Aorta (tissue), 5 donors: ENCODE results near the gene ENC1. TPM values are rescaled to one million over a fixed set of nuclear protein-coding genes. Genes with fewer than 3 reads are reported as not detected.

Experiments
- ATAC-seq: fragments of 200-7000 bp; cut with Tn5 transposase; one replicate; pipeline ENCODE4 v1.9.1; 2022; ENCODE audit warnings: moderate library complexity; ENCODE audit not compliant: low FRiP score
- DNase-seq, 2 donors: peaks; one replicate each; pipeline ENCODE4 v3.0.0-alpha.2; 2020
- H3K27ac ChIP-seq, 2 donors: one replicate each; pipeline ENCODE4 v1.5.1; 2013; ENCODE audit warnings: low read length in 2 of 2, mild to moderate bottlenecking in 2 of 2, moderate library complexity in 2 of 2, control low read depth in 1 of 2, inconsistent platforms in 1 of 2, low read depth in 1 of 2
- H3K27me3 ChIP-seq, 2 donors: one replicate each; pipeline ENCODE4 v1.6.1; 2013; ENCODE audit warnings: control low read depth in 1 of 2, low read length in 1 of 2, mild to moderate bottlenecking in 1 of 2, moderate library complexity in 1 of 2; ENCODE audit not compliant: insufficient read depth in 2 of 2, control insufficient read depth in 1 of 2
- H3K36me3 ChIP-seq, 2 donors: one replicate each; pipeline ENCODE4 v1.6.1; 2013; ENCODE audit warnings: control low read depth in 1 of 2, low read length in 1 of 2, mild to moderate bottlenecking in 1 of 2; ENCODE audit not compliant: insufficient read depth in 2 of 2, control insufficient read depth in 1 of 2
- H3K4me1 ChIP-seq, 2 donors: one replicate each; pipeline ENCODE4 v1.6.1; 2013; ENCODE audit warnings: low read length in 2 of 2, control low read depth in 1 of 2, mild to moderate bottlenecking in 1 of 2, moderate library complexity in 1 of 2; ENCODE audit not compliant: insufficient read depth in 2 of 2, control insufficient read depth in 1 of 2
- H3K4me3 ChIP-seq, 2 donors: one replicate each; pipeline ENCODE4 v1.5.1; 2013; ENCODE audit warnings: low read length in 2 of 2, control low read depth in 1 of 2, mild to moderate bottlenecking in 1 of 2
- H3K9me3 ChIP-seq: one replicate; pipeline ENCODE4 v1.6.1; 2013; ENCODE audit warnings: mild to moderate bottlenecking, low read length; ENCODE audit not compliant: control insufficient read depth
- WGBS, 2 donors: extraction: QIAGEN DNeasy Blood & Tissue Kit; methylation state at CpG; one replicate each; pipeline ENCODE4 v1.1.7; 2013; 5-methylcytosine and 5-hydroxymethylcytosine counted together
- intact Hi-C, 2 donors: fragments of 100-400 bp; cut with DNase I; formaldehyde crosslinking; loops; one replicate each; pipeline versions ENCODE4 v1.14.2 to v1.15.0; 2022
- polyA plus RNA-seq, 2 donors: library from polyadenylated mRNA; stranded (reverse); fragments of 200-250 nt; gene quantifications; one replicate each; pipeline ENCODE4 v1.2.3, GENCODE V29; 2013
- total RNA-seq, 2 donors: library from RNA; stranded (reverse); fragmentation: NEBNext Ultra II Directional; extraction: Animal tissue kit (Norgen Biotek cat#: 25700); gene quantifications; one replicate each; pipeline ENCODE4 v1.2.1, GENCODE V29; 2021
- donor health status: healthy with polysubstance abuse.
- donor health status: Bipolar disorder and iron deficiency.
- donor health status: DM: no; HTN: no; CAD: no.
- donor health status: DM: no; HTN: no; CAD: no.
- donor health status: DM: yes; HTN: yes; CAD: no.

Gene ENC1
- total and polyA plus RNA-seq, 4 donors, result 2.1 to 10.6 (median 3.8) TPM

DNA sequence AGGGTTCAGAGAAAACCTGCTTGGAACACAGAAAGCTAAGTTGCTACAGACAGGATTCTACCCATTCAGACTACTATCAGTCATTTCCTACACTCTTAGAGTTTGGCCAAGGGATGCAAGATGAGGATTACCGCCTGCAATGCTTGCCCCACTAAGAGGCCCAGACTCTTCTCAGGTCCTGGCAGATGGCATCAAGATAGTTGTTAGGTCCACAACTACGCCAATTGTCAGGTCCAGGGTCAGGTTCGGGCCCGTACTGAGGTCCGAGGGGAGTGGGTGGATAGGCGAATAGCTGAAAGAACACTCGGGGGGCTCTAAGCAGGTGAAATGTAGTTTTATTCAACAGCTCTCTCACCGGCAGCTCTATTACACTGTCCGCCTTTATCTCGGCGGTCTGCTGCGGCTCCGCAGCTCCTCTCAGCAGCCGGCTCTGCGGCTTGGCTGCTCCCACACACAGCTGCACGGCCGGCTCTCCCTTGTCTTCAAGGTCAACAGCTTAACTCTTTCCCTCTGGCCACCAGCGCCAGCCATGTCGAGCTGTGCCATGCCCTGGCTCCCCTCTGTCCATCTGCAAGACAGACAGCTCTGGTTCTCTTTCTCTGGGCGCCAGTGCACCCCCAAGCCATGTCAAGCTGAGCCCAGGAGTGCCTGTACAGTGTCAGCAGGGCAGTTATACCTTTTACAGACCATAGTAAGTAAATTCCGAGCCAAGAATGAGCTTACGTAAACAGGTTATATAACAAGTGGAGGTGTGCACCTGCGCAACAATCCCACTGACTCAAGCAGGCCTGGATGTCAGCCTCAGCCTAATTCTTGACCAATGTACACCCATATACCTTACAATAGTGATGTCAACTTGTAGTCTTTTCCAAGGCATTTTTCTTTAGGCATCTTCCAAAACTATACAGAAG is 24.0 kb downstream of the ENC1 start:
- ATAC-seq (no peak), DNase-seq (no peak)
- WGBS, 2 donors, result 89 to 93% methylated on average over 23 of the region's 23 CpGs
- intact Hi-C loops, result no loop called here
- H3K27ac ChIP-seq, result no peak overlapping the region
- H3K27me3 ChIP-seq, result no peaks in the 10 kb centered on the region
- H3K36me3 ChIP-seq, result no peaks in the 10 kb centered on the region
- H3K4me3 ChIP-seq, result no peak overlapping the region
- no peaks in the 10 kb centered on the region for H3K9me3 ChIP-seq
- no peaks in the 10 kb centered on the region for H3K4me1 ChIP-seq

GRCh38 chr5:74613283-74613682 is 27.2 kb downstream of the ENC1 start:
- 74 to 84% methylated on average over 2 of the region's 2 CpGs for WGBS, 2 donors
- H3K27me3 ChIP-seq, result no peaks in the 10 kb centered on the region
- H3K27ac ChIP-seq, result no peak overlapping the region
- ATAC-seq (no peak), DNase-seq (no peak)
- H3K4me3 ChIP-seq, result no peak overlapping the region
- no peaks in the 10 kb centered on the region for H3K4me1 ChIP-seq
- no peaks in the 10 kb centered on the region for H3K36me3 ChIP-seq
- intact Hi-C loops, result no loop called here
- H3K9me3 ChIP-seq, result no peaks in the 10 kb centered on the region

DNA sequence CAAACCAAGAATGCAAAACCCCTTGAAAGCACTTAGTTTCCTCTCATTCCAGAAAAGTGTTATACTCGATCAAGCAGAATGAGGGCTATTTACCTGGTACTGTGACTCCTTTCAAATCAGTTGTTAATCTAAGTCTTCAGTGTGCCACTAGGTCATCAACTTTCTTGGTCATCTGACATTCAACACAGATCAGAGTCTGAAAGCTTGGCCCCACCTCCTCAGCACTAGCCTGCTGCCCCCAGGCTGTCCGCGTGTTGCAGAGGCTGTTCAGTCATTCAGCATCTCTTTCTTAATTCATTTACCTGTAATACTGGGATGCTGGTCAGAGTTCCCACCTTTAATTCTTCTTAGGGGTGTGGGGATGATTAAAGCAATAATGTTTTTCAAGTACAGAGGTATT is 28.5 kb downstream of the ENC1 start:
- intact Hi-C loops, result no loop called here
- 88 to 90% methylated on average over 3 of the region's 3 CpGs for WGBS, 2 donors

DNA sequence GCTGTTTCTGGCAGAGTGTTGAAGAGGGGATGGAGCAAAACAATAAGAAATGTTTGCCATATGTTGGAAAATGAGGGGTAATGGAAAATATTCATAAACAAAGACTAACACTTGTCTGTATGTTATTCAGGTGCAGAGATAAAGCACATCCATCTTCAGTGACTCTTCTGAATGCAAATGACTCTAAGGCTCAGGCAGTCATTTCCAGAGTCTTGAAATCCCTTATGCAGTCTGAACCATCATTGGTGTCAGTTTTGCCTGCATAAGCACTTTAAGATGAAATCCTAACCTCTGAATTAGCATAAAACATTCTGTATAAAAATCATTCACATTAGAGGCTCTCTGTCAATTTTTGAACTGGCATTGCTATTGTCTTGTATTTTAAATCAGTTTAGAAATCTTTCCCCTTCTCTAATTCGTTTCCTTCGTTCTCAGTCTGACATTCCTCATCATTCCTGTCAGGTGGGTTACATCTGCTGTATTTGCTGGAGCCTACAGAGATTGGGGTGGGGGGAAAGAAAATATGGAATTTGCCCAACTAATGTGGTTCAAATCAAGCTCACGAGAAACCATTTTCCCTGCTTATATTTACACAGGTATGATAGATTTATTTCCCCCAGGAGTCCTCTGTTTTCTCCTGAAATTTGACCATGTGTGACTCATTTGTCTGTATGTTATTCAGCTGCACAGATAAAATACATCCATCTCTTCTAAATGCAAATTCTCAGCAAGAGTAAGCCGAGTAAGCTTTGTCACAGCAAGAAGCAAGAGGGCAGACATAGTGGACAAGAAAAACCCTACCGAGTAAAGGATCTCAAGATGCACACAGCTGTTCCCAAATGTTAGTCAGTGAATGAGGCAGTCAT is 31.6 kb downstream of the ENC1 start:
- Histone ChIP-seq H3K9me3 (no peaks in the 10 kb centered on the region), H3K4me3 (no peak overlapping the region), H3K27ac (no peak overlapping the region), H3K36me3 (no peaks in the 10 kb centered on the region), H3K27me3 (no peaks in the 10 kb centered on the region), H3K4me1 (no peaks in the 10 kb centered on the region)
- DNase-seq (no peak), ATAC-seq (no peak)
- WGBS, 2 donors, result 77 to 82% methylated on average over 5 of the region's 5 CpGs
- intact Hi-C loops, result no loop called here

More for the DNA sequence above, 28.5 kb downstream of the ENC1 start:
- Histone ChIP-seq H3K27me3 (no peaks in the 10 kb centered on the region), H3K9me3 (no peaks in the 10 kb centered on the region), H3K4me3 (no peak overlapping the region), H3K4me1 (no peaks in the 10 kb centered on the region), H3K36me3 (no peaks in the 10 kb centered on the region), H3K27ac (no peak overlapping the region)
- DNase-seq, result no peak
- ATAC-seq, result no peak

DNA sequence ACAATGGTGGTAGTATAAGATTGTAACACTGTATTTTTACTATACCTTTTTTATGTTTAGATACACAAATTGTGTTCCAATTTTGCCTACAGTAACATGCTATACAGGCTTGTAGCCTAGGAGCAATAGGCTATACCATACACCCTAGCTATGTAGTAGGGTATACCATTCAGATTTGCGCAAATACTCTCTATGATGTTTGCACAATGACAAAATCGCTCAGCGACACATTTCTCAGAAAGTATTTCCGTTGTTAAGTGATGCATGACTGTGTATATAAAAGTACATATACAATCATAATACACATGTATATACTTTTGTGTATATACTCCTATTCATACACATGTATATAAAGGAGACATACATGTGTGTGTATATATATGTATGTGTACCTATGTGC is 34.8 kb downstream of the ENC1 start:
- Histone ChIP-seq H3K4me3 (no peak overlapping the region), H3K9me3 (no peaks in the 10 kb centered on the region), H3K4me1 (no peaks in the 10 kb centered on the region), H3K36me3 (no peaks in the 10 kb centered on the region), H3K27me3 (no peaks in the 10 kb centered on the region), H3K27ac (no peak overlapping the region)
- intact Hi-C loops, result no loop called here
- no peak for DNase-seq
- ATAC-seq, result no peak
- WGBS, 2 donors, result 93 to 94% methylated on average over 4 of the region's 4 CpGs

DNA sequence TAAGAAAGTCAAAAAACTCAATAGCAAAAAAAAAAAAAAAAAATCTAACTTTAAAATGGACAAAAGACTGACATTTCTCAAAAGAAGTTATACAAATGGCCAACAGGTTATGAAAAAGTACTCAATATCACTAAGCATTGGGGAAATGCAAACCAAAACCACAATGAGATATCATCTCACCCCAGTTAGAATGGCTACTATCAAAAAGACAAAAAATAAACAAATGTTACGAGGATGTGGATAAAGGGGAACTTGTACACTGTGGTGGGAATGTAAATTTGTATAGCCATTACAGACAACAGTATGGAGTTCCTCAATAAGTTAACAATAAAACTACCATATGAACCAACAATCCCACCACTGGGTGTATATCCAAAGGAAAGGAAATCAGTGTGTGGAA is 37.2 kb downstream of the ENC1 start:
- 45 to 91% methylated on average over 1 of the region's 1 CpG for WGBS, 2 donors
- intact Hi-C loops, result no loop called here
- H3K27me3 ChIP-seq, result no peaks in the 10 kb centered on the region
- H3K27ac ChIP-seq, result no peak overlapping the region
- H3K36me3 ChIP-seq, result no peaks in the 10 kb centered on the region
- DNase-seq (no peak), ATAC-seq (no peak)
- H3K9me3 ChIP-seq, result no peaks in the 10 kb centered on the region
- H3K4me3 ChIP-seq, result no peak overlapping the region
- H3K4me1 ChIP-seq, result peaks cover 0 to 1% of the 10 kb centered on the region in 2 donors

- Histone ChIP-seq H3K4me3 (no peak overlapping the region), H3K9me3 (no peaks in the 10 kb centered on the region), H3K4me1 (peaks cover 0 to 1% of the 10 kb centered on the region in 2 donors), H3K27ac (no peak overlapping the region), H3K27me3 (no peaks in the 10 kb centered on the region), H3K36me3 (no peaks in the 10 kb centered on the region)
- no peak for ATAC-seq
- 86 to 88% methylated on average over 2 of the region's 2 CpGs for WGBS, 2 donors
- DNase-seq, result no peak
- intact Hi-C loops, result no loop called here
These were observed 41.4 kb downstream of the ENC1 start for GRCh38 chr5:74599148-74599547.

- H3K9me3 ChIP-seq, result no peaks in the 10 kb centered on the region
- H3K36me3 ChIP-seq, result no peaks in the 10 kb centered on the region
- H3K27me3 ChIP-seq, result no peaks in the 10 kb centered on the region
- no peak for ATAC-seq
- no peak for DNase-seq
- 7 to 15% methylated on average over 2 of the region's 2 CpGs for WGBS, 2 donors
- peaks cover 0 to 1% of the 10 kb centered on the region in 2 donors for H3K4me1 ChIP-seq
- intact Hi-C loops, result no loop called here
- no peak overlapping the region for H3K4me3 ChIP-seq
- H3K27ac ChIP-seq, result no peak overlapping the region
These were observed 41.8 kb downstream of the ENC1 start for GRCh38 chr5:74598731-74599130.
